ENCODE results near the gene CDC5L.
A peak's percentile ranks its signal among the peaks of the same experiment; 100 is the strongest.

CDC5L gene

DNA sequence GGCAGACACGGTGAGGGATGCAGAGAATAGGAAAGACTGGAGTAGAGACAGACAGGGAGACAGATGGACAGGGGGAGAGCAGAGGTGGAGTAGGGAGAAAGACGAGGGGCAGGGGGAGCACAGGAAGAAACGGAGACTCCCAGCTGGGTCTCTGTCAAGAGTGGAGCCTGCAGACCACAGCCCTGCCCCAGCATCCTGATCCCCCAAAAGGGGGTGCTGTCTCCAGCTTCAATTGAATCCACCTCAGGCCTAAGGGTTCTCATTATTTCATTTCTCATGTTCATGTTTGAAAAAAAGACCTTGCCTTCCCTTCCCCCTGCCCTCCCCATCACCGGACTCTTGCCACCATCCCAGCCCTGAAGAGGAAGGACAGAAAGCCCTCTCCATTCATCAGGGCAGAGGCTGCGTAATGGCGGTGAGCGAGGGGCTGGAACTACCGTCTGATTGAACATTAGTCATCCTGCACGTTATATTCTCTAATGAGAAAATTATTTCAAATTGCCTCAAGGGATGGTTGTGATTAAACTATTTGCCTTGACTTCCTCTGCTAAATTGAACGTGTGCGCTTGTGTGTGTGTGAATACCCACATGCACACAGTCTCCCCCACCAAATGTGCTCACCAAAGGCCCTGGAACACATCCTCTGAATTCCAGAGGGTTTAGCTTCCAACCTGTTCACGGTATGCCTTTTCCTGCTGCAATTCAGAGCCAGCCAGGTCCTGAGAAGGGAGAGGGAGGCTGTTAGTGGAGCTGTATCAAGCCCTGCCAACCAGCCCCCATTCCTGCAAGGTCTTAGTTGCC lies 98.3 kb downstream of the CDC5L start:
- no peak for TF ChIP-seq SIN3A (IDR thresholded peaks at IDR 0.05; ENCODE audit: borderline replicate concordance, insufficient read depth, low read length)
- TF ChIP-seq, protein P1, sequence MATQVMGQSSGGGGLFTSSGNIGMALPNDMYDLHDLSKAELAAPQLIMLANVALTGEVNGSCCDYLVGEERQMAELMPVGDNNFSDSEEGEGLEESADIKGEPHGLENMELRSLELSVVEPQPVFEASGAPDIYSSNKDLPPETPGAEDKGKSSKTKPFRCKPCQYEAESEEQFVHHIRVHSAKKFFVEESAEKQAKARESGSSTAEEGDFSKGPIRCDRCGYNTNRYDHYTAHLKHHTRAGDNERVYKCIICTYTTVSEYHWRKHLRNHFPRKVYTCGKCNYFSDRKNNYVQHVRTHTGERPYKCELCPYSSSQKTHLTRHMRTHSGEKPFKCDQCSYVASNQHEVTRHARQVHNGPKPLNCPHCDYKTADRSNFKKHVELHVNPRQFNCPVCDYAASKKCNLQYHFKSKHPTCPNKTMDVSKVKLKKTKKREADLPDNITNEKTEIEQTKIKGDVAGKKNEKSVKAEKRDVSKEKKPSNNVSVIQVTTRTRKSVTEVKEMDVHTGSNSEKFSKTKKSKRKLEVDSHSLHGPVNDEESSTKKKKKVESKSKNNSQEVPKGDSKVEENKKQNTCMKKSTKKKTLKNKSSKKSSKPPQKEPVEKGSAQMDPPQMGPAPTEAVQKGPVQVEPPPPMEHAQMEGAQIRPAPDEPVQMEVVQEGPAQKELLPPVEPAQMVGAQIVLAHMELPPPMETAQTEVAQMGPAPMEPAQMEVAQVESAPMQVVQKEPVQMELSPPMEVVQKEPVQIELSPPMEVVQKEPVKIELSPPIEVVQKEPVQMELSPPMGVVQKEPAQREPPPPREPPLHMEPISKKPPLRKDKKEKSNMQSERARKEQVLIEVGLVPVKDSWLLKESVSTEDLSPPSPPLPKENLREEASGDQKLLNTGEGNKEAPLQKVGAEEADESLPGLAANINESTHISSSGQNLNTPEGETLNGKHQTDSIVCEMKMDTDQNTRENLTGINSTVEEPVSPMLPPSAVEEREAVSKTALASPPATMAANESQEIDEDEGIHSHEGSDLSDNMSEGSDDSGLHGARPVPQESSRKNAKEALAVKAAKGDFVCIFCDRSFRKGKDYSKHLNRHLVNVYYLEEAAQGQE (IDR thresholded peaks at IDR 0.05; ENCODE audit: insufficient read depth in 1 of 2, low read depth in 2 of 2, low read length in 2 of 2), result peak in 1 of 2 experiments; percentile 54; a peak in 1 of 4 replicates

DNA sequence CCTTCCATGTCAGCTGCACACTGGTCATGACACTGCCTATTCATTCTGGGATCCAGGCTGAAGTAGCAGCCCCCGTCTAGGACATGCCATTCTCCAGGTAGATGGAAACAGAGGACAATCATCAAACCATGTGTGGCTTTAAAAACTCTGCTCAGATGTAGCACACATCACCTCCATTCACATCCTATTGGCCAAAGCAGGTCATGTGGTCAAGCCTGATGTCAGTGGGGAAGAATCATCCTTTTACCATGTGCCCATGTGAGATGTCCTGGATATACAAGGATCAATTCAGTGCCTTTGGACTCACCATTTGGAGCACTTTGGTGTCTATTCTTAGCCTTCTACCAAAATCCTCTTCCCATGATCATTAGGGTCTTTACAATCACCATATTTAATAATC lies 99.5 kb downstream of the CDC5L start:
- TF ChIP-seq, protein P1 (IDR thresholded peaks at IDR 0.05; ENCODE audit: insufficient read depth in 1 of 2, low read depth in 2 of 2, low read length in 2 of 2), result no peak
- TF ChIP-seq SIN3A (IDR thresholded peaks at IDR 0.05; ENCODE audit: borderline replicate concordance, insufficient read depth, low read length), result no peak

DNA sequence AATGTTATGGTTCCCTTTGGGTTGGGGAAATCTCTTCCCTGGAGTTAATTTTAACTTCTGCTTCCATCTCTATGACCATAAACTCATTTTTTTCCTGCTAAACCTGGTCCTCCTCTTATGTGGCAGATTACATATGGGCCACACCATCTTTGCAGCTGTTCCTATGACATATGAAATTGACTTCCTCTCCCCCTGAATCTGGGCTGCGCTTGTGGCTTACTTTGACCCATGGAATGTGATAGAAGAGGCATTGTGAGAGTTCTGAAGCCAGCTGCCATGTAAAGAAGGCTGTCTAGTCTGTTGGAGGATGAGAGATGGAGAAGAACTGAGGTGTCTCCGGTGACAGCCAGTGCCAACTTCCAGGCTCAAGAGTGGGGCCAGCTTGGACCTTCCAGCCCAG lies 100.1 kb downstream of the CDC5L start:
- TF ChIP-seq, protein P1 (IDR thresholded peaks at IDR 0.05; ENCODE audit: insufficient read depth in 1 of 2, low read depth in 2 of 2, low read length in 2 of 2), result no peak

DNA sequence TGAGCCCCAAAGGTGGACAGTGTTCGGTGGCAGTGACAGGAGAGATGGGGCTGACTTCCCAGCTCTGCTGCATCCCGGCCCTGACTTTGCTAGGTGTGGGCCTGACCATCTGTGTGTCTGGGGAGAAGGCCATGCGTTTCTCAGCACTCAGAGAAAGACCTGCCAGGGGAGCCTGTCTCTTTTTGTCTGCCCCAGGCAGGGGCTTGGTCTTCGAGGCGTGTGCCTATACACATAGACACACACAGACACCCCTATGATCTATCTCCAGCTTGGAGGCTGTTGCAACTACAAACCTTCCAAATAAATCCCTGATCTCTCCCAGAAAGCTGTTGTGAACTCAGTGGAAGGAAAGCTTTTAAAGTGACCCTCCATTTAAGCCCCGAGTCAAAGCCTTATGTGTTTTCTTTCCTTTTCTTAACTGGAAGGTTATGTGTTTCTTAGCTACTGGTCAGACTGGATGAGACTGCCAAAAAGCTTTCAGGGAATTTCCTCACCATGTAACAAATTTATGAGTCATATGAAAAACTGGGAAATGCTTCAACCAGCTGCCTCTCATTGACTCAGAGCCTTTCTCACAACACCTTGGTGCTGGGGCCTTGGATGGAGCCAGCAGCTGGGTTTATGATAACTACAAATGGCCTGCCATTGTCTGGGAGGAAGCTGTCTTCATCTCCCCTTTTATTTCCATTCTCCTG lies 102.6 kb downstream of the CDC5L start:
- no peak for TF ChIP-seq TAF1 (IDR thresholded peaks at IDR 0.05; ENCODE audit: borderline replicate concordance, insufficient read depth, low read length)
- TF ChIP-seq, protein P1 (IDR thresholded peaks at IDR 0.05; ENCODE audit: insufficient read depth in 1 of 2, low read depth in 2 of 2, low read length in 2 of 2), result no peak
- TF ChIP-seq FOXP2 (optimal IDR thresholded peaks at IDR 0.05; ENCODE audit: borderline replicate concordance, extremely low read depth, extremely low read length, insufficient read depth), result no peak
- no peak for TF ChIP-seq SIN3A (IDR thresholded peaks at IDR 0.05; ENCODE audit: borderline replicate concordance, insufficient read depth, low read length)
- no peak for TF ChIP-seq POLR2AphosphoS5 (IDR thresholded peaks at IDR 0.05; ENCODE audit: low read depth, low read length)

DNA sequence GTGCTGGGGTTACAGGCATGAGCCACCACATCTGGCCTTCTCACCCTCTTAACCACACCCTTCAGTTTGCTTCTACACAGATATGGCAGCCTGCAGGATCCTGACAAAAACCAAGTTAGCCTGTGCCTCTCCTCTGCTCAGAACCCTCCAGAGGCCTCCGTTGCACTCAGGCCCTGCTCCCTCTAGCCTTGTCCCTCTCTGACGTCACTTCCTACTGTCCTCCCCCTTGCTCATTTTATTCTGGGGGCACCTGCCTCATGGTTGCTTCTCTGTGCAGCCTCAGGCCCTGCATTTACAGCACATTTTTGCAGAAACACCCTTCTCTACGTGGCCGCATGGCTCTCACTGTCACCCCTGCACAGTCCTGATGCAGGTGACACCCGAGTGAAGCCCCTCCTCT lies 105.6 kb downstream of the CDC5L start:
- TF ChIP-seq SIN3A (IDR thresholded peaks at IDR 0.05; ENCODE audit: borderline replicate concordance, insufficient read depth, low read length) (no peak), FOXP2 (optimal IDR thresholded peaks at IDR 0.05; ENCODE audit: borderline replicate concordance, extremely low read depth, extremely low read length, insufficient read depth) (no peak), TAF1 (IDR thresholded peaks at IDR 0.05; ENCODE audit: borderline replicate concordance, insufficient read depth, low read length) (no peak), POLR2AphosphoS5 (IDR thresholded peaks at IDR 0.05; ENCODE audit: low read depth, low read length) (no peak)
- TF ChIP-seq, protein P1 (IDR thresholded peaks at IDR 0.05; ENCODE audit: insufficient read depth in 1 of 2, low read depth in 2 of 2, low read length in 2 of 2), result no peak
